ENCODE data around the gene CACNB2. TPM values are rescaled to one million over a fixed set of nuclear protein-coding genes. Genes with fewer than 3 reads are reported as not detected.

The CACNB2 gene
- total RNA-seq, 1 donor, result 1.3 TPM

DNA sequence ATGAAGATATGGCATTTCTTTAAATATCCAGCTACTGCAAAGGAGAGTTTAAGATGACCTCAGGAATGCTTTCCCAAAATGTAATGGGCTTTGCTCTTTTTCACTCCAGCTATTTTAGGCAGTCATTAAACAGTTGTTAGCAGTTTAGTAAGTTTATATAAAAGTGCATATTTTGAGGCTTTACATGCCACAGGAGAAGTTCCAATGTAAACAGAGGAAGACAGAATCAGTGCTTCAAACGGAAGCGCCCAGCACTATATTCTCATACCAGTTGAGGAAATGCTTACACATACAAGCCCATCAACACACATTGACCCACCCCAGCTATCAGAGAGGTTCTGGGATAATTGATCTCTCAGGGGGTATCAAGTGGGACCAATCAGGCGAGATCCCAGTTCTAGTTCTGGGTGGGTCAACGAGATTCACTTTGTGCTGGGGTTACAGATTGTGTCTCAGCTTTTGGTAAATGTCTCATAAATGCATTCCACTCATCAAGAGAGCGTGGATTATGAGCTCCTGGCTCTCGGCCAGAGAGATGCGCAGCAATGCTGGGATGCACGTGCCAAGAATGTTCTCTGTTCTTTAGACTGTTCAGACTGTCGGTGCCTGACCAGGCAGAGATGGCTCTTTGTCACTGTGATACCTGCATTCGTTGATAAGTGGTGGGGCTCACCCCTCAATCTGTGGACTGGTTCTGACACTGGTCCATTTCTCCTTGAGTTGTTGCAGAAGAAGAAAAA, 55.0 kb downstream of the CACNB2 start:
- H3K4me3 ChIP-seq (ENCODE audit: low read depth, low read length), result no peak overlapping the region
- no peak for TF ChIP-seq CTCF (IDR thresholded peaks at IDR 0.05; ENCODE audit: insufficient read depth, low read depth, low read length)
- peak; percentile 24 for DNase-seq (ENCODE audit: low read depth)

- peak; percentile 43 for DNase-seq (ENCODE audit: low read depth)
- no peak for TF ChIP-seq CTCF (IDR thresholded peaks at IDR 0.05; ENCODE audit: insufficient read depth, low read depth, low read length)
- no peak overlapping the region for H3K4me3 ChIP-seq (ENCODE audit: low read depth, low read length)
These were observed 56.8 kb downstream of the CACNB2 start for GRCh38 chr10:18196806-18197550.

DNA sequence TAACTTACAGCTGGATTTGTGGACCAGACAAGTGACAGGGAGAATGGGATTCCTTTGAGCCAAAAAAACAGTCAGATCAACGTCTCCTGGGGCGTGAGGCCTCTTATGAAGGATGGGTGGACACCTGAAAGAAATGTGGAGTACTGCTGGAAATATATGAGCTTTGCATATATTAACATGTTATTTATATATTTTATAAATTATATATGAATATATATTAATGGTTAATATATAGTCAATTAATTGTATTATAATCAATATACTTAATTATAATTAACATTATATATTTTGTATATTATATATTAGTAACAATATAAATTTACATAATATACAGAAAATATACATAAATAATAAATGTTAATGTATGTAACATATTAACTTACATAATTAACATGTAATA, 57.5 kb downstream of the CACNB2 start:
- no peak for DNase-seq (ENCODE audit: low read depth)
- no peak for TF ChIP-seq CTCF (IDR thresholded peaks at IDR 0.05; ENCODE audit: insufficient read depth, low read depth, low read length)
- H3K4me3 ChIP-seq (ENCODE audit: low read depth, low read length), result no peak overlapping the region

- no peak for TF ChIP-seq CTCF (IDR thresholded peaks at IDR 0.05; ENCODE audit: insufficient read depth, low read depth, low read length)
- no peak for DNase-seq (ENCODE audit: low read depth)
These were observed 61.7 kb downstream of the CACNB2 start for GRCh38 chr10:18201877-18202276.

GRCh38 chr10:18202680-18203460, 62.6 kb downstream of the CACNB2 start:
- H3K4me3 ChIP-seq (ENCODE audit: low read depth, low read length), result no peak overlapping the region
- TF ChIP-seq CTCF (IDR thresholded peaks at IDR 0.05; ENCODE audit: insufficient read depth, low read depth, low read length), result no peak
- DNase-seq (ENCODE audit: low read depth), result peak; percentile 6

More at GRCh38 chr10:18201877-18202276, 61.7 kb downstream of the CACNB2 start:
- H3K4me3 ChIP-seq (ENCODE audit: low read depth, low read length), result no peak overlapping the region

GRCh38 chr10:18203471-18203870, 63.2 kb downstream of the CACNB2 start:
- DNase-seq (ENCODE audit: low read depth), result no peak
- H3K4me3 ChIP-seq (ENCODE audit: low read depth, low read length), result no peak overlapping the region
- TF ChIP-seq CTCF (IDR thresholded peaks at IDR 0.05; ENCODE audit: insufficient read depth, low read depth, low read length), result no peak

Measured in fibroblast of villous mesenchyme (primary cell).